ENCODE measurements around the gene NELFA.

- TF ChIP-seq ARNTL (CRISPR knock-in tag; IDR thresholded peaks at IDR 0.05; ENCODE audit: borderline replicate concordance, low read depth), result no peak
- TF ChIP-seq RARB (CRISPR knock-in tag; IDR thresholded peaks at IDR 0.05), result no peak
- no peak for TF ChIP-seq ESRRG (CRISPR knock-in tag; IDR thresholded peaks at IDR 0.05)
- TF ChIP-seq, protein P1, sequence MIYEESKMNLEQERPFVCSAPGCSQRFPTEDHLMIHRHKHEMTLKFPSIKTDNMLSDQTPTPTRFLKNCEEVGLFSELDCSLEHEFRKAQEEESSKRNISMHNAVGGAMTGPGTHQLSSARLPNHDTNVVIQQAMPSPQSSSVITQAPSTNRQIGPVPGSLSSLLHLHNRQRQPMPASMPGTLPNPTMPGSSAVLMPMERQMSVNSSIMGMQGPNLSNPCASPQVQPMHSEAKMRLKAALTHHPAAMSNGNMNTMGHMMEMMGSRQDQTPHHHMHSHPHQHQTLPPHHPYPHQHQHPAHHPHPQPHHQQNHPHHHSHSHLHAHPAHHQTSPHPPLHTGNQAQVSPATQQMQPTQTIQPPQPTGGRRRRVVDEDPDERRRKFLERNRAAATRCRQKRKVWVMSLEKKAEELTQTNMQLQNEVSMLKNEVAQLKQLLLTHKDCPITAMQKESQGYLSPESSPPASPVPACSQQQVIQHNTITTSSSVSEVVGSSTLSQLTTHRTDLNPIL (CRISPR knock-in tag; IDR thresholded peaks at IDR 0.05; ENCODE audit: low read depth), result no peak
- TF ChIP-seq ZFP30 (CRISPR knock-in tag; IDR thresholded peaks at IDR 0.05), result no peak
- no peak for TF ChIP-seq TSHZ2 (CRISPR knock-in tag; IDR thresholded peaks at IDR 0.05)
Measured at GRCh38 chr4:1950369-1950768, 58.4 kb downstream of the NELFA start.
